ENCODE results near the gene ADNP. TPM values are rescaled to one million over a fixed set of nuclear protein-coding genes. Genes with fewer than 3 reads are reported as not detected.

ADNP gene
- total and polyA plus RNA-seq, 10 of the 15 experiments (the other 5 are each of a cell fraction or from before 2014, with no cell fraction given): 23.0 to 74.4 (median 34.9) TPM

GRCh38 chr20:50913690-50914375 is 17.4 kb downstream of the ADNP start:
- no peak overlapping the region for H3K27ac ChIP-seq (ENCODE audit: control insufficient read depth, insufficient read depth)
- H3K79me2 ChIP-seq (ENCODE audit: control insufficient read depth, insufficient read depth, low read length): peaks cover 99% of the 10 kb centered on the region
- no peaks in the 10 kb centered on the region for H3K27me3 ChIP-seq (replicated peaks in 1 of 2; ENCODE audit: control insufficient read depth in 2 of 2, insufficient read depth in 2 of 2, low read length in 1 of 2)
- ATAC-seq: peak; percentile 56
- no TSS peak for BruUV-seq (replicated peaks)
- ChIA-PET RAD21 (ENCODE audit: unreplicated experiment) (interaction anchor here (0.6 to 3.7 kb wide), 3 partner anchors 15 to 120 kb away, joined by 3 to 22 read pairs (median 10); partner anchors contain the start of genes ADNP and BCAS4), CTCF (interaction anchor here (1.0 to 4.9 kb wide), 3 partner anchors 13 to 123 kb away, joined by 3 to 91 read pairs (median 23); partner anchors contain the start of gene BCAS4), POLR2A (interaction anchor here (1.1 to 4.1 kb wide), 3 partner anchors 11 to 101 kb away, joined by 3 to 26 read pairs (median 3); no protein-coding TSS in a partner anchor), SMC1A (ENCODE audit: uncharacterized antibody, unreplicated experiment) (interaction anchor here (0.6 to 4.3 kb wide), 6 partner anchors 13 to 1220 kb away, joined by 3 to 54 read pairs (median 4); no protein-coding TSS in a partner anchor)
- no peak overlapping the region for H2AFZ ChIP-seq (ENCODE audit: control insufficient read depth, low read depth, low read length)
- H3K4me1 ChIP-seq (ENCODE audit: control insufficient read depth, insufficient read depth, low read length): peaks cover 76% of the 10 kb centered on the region
- in situ Hi-C loops (cut with MboI): no loop called here
- no peak overlapping the region for H3K4me3 ChIP-seq
- no peak for TF ChIP-seq ATF7 (IDR thresholded peaks at IDR 0.05; ENCODE audit: low read depth)
- no peak for TF ChIP-seq RCOR1 (conservative IDR thresholded peaks at IDR 0.05; ENCODE audit: low read depth, low read length)
- no peak for TF ChIP-seq MEF2B (IDR thresholded peaks at IDR 0.05; ENCODE audit: partially characterized antibody, poor library complexity, severe bottlenecking)
- TF ChIP-seq JUNB (IDR thresholded peaks at IDR 0.05): peak; percentile 47; the same call in 1 of the 2 replicates
- no peak for TF ChIP-seq ZNF24 (IDR thresholded peaks at IDR 0.05)
- no peak for TF ChIP-seq ASH2L (IDR thresholded peaks at IDR 0.05; ENCODE audit: borderline replicate concordance, low read depth)
- no peak for TF ChIP-seq HSF1 (IDR thresholded peaks at IDR 0.05; ENCODE audit: low read depth, low read length)
- 0 out of 2 replicates have a peak, but pooled peaks have one; percentile 23 for TF ChIP-seq TCF7 (IDR thresholded peaks at IDR 0.05; ENCODE audit: borderline replicate concordance)
- peak; percentile 34 for TF ChIP-seq PBX3 (IDR thresholded peaks at IDR 0.05; ENCODE audit: insufficient replicate concordance, low read depth, low read length)
- peak; percentile 30; the same call in 1 of the 2 replicates for TF ChIP-seq POLR2AphosphoS5 (IDR thresholded peaks at IDR 0.05; ENCODE audit: low read length)
- no peak for TF ChIP-seq MAX (IDR thresholded peaks at IDR 0.05; ENCODE audit: low read depth, low read length)
- TF ChIP-seq PKNOX1 (IDR thresholded peaks at IDR 0.05): peak; percentile 87
- peaks cover 5 to 26% of the 10 kb centered on the region in 2 experiments for H3K36me3 ChIP-seq (ENCODE audit: control insufficient read depth in 2 of 2, insufficient read depth in 2 of 2, low read length in 1 of 2)
- DNase-seq (ENCODE audit: low read depth, low spot score): no peak
- intact Hi-C loops (cut with micrococcal nuclease; ENCODE audit: unreplicated experiment): no loop called here
- H3K9ac ChIP-seq (ENCODE audit: control insufficient read depth, insufficient read depth, low read length): no peak overlapping the region
- peaks cover 20% of the 10 kb centered on the region for H4K20me1 ChIP-seq (ENCODE audit: control insufficient read depth, insufficient read depth)
- WGBS (ENCODE audit: insufficient coverage, insufficient replicate concordance, low lambda C conversion rate, missing lambda C conversion rate): 53% methylated on average over 2 of the region's 2 CpGs
- peak overlapping the region; percentile 9; the same call in 1 of the 2 replicates for H3K4me2 ChIP-seq (ENCODE audit: control insufficient read depth, insufficient read depth)
- no peak for FAIRE-seq
- H3K9me3 ChIP-seq (replicated peaks; ENCODE audit: control insufficient read depth, insufficient read depth, low read length): no peaks in the 10 kb centered on the region

Data from GM12878 (cell line).